ENCODE data around the gene DSC3. TPM values are rescaled to one million over a fixed set of nuclear protein-coding genes. Genes with fewer than 3 reads are reported as not detected.

DSC3 gene
- 3.3 and 3.4 TPM in 2 replicates for total RNA-seq

DNA sequence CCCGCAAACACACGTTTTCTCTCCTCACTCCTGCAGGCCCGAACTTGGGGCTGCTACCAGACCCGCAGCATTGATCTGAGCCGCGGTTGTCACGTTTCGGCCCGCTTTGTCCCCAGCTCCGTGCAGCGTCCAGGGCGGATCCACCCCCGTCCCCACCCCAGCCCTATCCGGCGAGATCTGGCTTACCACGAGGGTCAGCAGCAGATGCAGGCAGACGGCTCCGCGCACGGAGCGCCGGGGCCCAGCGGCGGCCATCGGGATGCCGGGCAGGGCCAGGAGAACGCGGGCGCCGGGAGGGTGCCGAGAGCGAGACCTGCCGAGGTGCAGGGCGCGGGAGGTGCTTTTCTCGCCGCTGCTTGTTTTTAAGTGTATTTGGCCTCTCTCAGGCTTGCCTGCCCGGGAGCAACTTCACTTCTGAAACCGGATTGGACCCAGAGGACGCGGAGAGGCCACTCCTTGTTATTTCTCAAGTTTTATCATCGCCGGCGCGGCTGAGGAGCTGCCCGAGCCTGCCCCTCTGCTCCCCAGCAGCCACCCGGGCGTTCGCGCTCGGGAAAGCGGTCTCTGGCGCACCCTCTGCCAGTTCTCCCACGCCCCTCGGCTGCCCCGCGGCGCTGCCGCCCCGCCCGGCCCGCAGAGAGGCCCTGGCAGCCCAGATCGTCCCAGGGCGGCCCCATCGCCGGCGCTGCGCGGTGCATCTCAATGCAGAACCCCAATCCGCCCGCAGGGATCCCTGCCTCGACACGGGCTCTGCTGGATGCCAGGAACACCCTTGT is at the start of gene DSC3:
DSC3 (minus strand) TSS at position 337 of the 776 bp plus-strand sequence; CDS start at position 255, 82 bp downstream.
- Histone ChIP-seq H3K4me3 (ENCODE audit: low read depth, low read length) (peak within 1 kb of the TSS; percentile 40), H3K36me3 (ENCODE audit: control insufficient read depth, insufficient read depth, low read length) (no peaks in the 10 kb centered on the region), H3K27me3 (ENCODE audit: control insufficient read depth, insufficient read depth, low read length) (peaks cover 34% of the 10 kb centered on the region)
- DNase-seq (ENCODE audit: low read depth) = no peak
- TF ChIP-seq, protein P1, sequence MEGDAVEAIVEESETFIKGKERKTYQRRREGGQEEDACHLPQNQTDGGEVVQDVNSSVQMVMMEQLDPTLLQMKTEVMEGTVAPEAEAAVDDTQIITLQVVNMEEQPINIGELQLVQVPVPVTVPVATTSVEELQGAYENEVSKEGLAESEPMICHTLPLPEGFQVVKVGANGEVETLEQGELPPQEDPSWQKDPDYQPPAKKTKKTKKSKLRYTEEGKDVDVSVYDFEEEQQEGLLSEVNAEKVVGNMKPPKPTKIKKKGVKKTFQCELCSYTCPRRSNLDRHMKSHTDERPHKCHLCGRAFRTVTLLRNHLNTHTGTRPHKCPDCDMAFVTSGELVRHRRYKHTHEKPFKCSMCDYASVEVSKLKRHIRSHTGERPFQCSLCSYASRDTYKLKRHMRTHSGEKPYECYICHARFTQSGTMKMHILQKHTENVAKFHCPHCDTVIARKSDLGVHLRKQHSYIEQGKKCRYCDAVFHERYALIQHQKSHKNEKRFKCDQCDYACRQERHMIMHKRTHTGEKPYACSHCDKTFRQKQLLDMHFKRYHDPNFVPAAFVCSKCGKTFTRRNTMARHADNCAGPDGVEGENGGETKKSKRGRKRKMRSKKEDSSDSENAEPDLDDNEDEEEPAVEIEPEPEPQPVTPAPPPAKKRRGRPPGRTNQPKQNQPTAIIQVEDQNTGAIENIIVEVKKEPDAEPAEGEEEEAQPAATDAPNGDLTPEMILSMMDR (IDR thresholded peaks at IDR 0.05; ENCODE audit: insufficient read depth, low read length, poor library complexity, severe bottlenecking) = no peak

DNA sequence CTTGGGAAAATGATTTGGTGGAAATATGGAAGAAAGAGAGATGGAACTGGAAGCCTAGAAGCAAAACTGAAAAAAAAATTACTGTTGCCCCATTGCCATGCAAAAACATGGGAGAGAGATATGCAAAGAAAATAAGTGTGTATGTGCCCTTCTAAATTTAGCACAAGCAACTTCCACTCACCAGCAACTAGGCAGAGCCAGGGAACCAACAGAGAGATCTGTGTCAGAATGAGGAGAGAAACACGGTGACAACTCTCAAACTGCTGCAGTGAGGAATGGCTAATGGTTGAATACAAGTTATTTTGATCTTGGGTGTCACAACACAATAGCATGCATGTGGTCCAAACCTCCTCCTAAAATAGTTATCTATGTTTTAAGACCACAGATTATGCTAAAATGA is 48.8 kb upstream of the DSC3 start:
- no peaks in the 10 kb centered on the region for H3K27me3 ChIP-seq (ENCODE audit: control insufficient read depth, insufficient read depth, low read length)
- TF ChIP-seq, protein P1 (IDR thresholded peaks at IDR 0.05; ENCODE audit: insufficient read depth, low read length, poor library complexity, severe bottlenecking) = no peak
- no peaks in the 10 kb centered on the region for H3K36me3 ChIP-seq (ENCODE audit: control insufficient read depth, insufficient read depth, low read length)
- H3K4me3 ChIP-seq (ENCODE audit: low read depth, low read length) = no peak overlapping the region
- no peak for DNase-seq (ENCODE audit: low read depth)

DNA sequence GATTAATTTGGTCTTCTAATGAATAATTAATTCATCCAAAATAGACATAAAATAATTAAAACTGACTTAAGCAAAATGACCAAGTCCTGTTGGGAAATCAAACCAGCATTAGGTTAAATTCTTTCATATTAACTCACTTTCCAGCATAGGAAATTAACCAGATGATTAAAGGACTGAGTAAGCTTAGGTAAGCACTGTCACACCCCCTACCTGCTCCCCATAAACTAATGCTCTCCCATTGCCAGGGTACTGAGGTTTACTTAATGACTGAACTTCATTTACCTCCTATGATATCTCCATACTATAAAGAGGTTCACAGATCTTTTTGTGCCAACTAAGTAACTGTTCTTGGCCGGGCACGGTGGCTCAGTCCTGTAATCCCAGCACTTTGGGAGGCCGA is 46.0 kb upstream of the DSC3 start:
- DNase-seq (ENCODE audit: low read depth) = no peak
- TF ChIP-seq, protein P1 (IDR thresholded peaks at IDR 0.05; ENCODE audit: insufficient read depth, low read length, poor library complexity, severe bottlenecking) = no peak
- Histone ChIP-seq H3K4me3 (ENCODE audit: low read depth, low read length) (no peak overlapping the region), H3K27me3 (ENCODE audit: control insufficient read depth, insufficient read depth, low read length) (no peaks in the 10 kb centered on the region), H3K36me3 (ENCODE audit: control insufficient read depth, insufficient read depth, low read length) (no peaks in the 10 kb centered on the region)

DNA sequence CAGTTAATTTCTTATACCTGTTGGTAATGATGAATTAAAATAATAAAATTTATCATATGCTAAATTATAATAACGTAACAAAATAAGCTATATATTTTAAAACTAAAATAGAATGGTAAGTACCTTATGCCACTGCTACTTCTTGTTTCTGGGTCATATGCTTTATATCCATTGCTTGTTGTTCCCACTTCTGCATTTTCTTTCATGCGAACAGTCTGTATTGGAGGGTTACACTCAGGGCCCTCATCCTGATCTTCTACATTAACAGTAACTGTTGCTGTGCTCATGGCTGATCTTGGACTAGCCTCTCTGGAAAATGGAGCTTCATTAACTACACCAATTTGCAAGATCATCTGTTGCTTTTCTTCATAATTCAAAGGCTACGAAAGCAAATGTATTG is 37.4 kb upstream of the DSC3 start:
- no peak for DNase-seq (ENCODE audit: low read depth)
- TF ChIP-seq, protein P1 (IDR thresholded peaks at IDR 0.05; ENCODE audit: insufficient read depth, low read length, poor library complexity, severe bottlenecking) = no peak
- no peaks in the 10 kb centered on the region for H3K27me3 ChIP-seq (ENCODE audit: control insufficient read depth, insufficient read depth, low read length)
- no peaks in the 10 kb centered on the region for H3K36me3 ChIP-seq (ENCODE audit: control insufficient read depth, insufficient read depth, low read length)
- H3K4me3 ChIP-seq (ENCODE audit: low read depth, low read length) = no peak overlapping the region

DNA sequence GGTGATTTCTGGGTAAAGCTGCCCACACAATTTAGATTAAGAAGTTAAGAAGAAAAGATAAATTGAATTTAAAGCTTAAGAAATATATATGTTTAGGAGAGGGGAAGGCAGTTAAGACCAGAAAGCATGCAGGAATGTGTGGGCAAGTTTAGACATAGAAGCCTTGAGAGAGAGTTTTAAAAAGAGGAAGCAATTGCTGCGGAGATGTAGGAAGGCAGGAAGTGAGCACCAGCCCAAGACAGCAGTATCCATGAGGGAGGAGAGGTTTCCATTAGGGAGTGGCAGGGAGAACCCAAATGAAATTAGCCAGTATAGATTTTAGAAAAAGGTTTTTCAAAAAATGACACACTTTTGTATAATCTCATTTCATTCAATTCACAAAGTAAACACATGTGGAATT is 35.3 kb upstream of the DSC3 start:
- TF ChIP-seq, protein P1 (IDR thresholded peaks at IDR 0.05; ENCODE audit: insufficient read depth, low read length, poor library complexity, severe bottlenecking) = no peak
- no peak for DNase-seq (ENCODE audit: low read depth)
- no peak overlapping the region for H3K4me3 ChIP-seq (ENCODE audit: low read depth, low read length)
- no peaks in the 10 kb centered on the region for H3K36me3 ChIP-seq (ENCODE audit: control insufficient read depth, insufficient read depth, low read length)
- no peaks in the 10 kb centered on the region for H3K27me3 ChIP-seq (ENCODE audit: control insufficient read depth, insufficient read depth, low read length)

DNA sequence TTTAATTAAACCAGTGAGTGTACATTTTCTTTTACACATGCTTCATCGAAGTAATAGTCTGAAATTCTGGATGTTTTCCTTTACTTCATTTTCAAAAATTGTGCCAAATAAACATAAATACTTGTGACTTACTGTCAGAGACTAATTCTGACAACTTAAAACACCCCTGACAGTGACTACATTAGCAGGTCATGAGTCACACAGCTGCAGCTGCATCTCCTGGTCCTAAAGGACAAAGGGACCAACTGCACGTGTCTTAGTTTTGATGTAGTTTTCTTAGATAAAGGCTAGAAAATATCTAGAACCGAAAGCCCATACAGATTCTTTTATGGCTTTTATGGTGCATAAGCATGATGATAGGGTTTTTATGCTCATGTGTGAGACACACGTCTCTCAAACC is 29.6 kb upstream of the DSC3 start:
- DNase-seq (ENCODE audit: low read depth) = no peak
- Histone ChIP-seq H3K27me3 (ENCODE audit: control insufficient read depth, insufficient read depth, low read length) (no peaks in the 10 kb centered on the region), H3K36me3 (ENCODE audit: control insufficient read depth, insufficient read depth, low read length) (peaks cover 2% of the 10 kb centered on the region), H3K4me3 (ENCODE audit: low read depth, low read length) (no peak overlapping the region)
- TF ChIP-seq, protein P1 (IDR thresholded peaks at IDR 0.05; ENCODE audit: insufficient read depth, low read length, poor library complexity, severe bottlenecking) = no peak
